DMS153 treated with DMSO at 0.1 percent for 48 hours (cell line): Measurements from ENCODE around the gene P2RX1.

Experiments
- DNase-seq: peaks from one replicate; lab custom pipeline; 2025; ENCODE audit not compliant: unreplicated experiment; lab: John Stamatoyannopoulos, UW

P2RX1 gene

GRCh38 chr17:3907483-3908216, 8.6 kb downstream of the P2RX1 start:
- no peak for DNase-seq

- no peak for DNase-seq
These were observed 9.4 kb downstream of the P2RX1 start for GRCh38 chr17:3906881-3907280.

DNA sequence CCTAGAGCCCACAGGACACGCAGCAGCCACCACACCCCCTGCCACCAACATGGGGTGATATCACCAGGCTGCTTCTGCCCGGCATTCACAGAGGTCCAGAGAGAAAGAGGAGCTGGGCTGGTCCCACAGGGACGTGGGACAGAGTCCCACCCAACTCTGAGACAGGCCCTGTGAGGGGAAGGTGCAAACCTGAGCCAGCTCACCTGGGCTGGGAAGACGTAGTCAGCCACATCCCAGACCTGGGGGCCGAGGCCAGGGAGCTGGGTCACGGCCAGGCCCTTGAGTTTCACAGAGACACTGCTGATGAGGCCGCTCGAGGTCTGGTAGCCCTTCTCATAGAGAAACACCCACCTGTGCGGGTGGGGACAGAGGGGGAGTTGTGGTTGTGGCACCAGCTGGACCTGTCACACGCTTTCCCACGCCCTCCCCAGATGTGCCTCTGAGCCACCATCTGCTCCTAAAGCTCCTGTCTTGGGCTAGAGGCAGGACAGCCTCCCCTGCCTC, 11.2 kb downstream of the P2RX1 start:
- no peak for DNase-seq

DNA sequence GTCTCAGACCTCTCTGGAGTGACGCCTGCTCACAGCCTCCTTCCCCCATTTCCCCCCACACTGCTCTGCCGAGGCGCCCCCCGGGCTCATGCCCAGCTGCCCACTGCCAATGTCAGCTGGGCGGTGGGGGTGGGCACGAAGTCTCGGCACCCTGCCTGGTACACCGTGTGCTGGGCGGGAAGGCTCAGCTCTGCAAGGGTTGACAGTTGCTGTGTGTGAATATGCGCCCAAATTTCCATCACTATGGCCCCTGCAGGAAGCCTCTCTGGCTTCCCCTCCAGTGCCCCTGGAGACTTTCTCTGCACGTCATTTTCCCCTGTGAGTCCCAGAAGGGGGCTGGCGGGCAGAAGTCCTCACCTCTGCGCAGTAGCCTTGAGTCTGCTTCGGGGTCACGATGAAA, 11.8 kb downstream of the P2RX1 start:
- DNase-seq: no peak

DNA sequence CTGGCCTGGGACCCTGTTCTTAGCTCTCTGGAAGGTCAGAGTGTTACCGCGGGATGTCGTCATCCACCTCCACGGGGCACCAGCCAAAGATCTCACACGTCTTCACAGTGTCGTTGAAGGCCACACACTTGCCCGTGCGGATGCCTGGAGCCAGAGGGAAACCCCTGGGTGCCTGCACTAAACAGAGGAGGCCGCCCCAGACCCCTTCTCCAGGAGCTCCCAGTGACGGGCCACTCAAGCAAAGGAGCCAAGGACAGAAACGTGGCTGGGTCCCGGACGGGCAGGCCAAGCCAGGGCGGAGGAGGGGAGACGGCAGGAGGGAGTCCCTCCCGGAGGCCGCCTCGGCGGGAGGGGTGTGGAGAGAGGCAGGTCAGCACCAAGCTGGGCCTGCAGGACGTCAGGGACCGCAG, 12.4 kb downstream of the P2RX1 start:
- DNase-seq: no peak

- DNase-seq: no peak
These were observed 13.0 kb downstream of the P2RX1 start for GRCh38 chr17:3903051-3903825.

- DNase-seq: no peak
These were observed 15.6 kb downstream of the P2RX1 start for GRCh38 chr17:3900646-3901045.

- DNase-seq: no peak
These were observed 18.5 kb downstream of the P2RX1 start for GRCh38 chr17:3897731-3898130.

GRCh38 chr17:3896968-3897235, 19.4 kb downstream of the P2RX1 start:
- DNase-seq: no peak

DNA sequence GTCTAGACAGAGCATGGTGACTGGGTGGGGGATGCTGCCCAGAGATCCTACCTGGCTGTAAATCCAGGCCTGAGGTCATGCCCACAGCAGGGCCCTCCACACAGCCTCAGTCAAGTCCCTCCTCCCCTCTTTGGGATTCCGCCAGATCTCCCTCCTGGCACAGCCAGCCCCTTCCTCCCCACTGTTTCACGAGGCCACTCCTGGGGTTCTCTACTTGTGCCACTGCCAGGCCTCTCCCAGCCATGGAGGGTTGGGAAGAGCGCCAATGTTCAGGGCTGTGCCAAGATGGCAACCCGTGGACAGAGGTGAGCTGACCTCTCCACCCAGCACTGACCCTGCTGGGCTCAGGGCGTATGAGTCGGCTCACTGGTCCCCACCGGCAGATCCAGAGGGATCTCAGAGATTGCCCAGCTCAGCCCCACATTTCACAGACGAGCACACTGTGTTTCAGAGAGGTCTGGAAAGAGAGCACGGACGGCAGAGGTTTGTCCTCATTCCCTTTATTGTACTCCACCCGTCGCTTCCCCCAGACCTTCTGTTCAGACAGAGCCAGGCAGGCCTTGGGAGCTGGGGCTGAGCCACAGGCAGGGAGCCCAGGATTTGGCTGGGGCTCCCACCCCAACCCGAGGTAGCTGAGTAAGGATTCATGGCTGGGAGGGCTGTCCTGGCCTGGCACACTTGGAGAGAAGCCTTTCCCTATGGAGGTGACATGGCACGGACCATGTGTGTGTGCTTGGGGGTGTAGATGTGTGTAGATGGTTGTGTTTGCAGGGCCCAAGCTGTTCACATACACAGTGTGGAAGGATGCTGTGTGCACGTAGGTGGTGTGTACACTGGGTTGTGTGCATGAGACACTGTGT, 19.9 kb downstream of the P2RX1 start:
- DNase-seq: no peak

DNA sequence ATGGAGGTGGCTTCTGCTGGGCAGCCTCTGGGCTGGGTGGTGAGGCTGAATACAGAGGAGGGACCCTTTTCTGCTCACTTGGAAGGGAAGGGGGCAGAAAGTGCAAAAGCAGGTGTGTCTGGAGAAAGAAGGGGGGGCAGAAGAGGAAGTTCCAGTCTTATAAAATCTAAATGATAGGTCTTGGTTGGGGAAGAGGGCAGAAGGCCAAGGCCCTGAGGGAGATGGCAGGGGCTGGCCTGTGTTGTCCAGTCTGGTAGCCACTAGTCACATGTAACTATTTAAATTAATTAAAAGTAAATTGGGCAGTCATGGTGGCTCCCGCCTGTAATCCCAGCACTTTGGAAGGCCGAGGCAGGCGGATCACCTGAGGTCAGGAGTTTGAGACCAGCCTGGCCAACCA, 20.9 kb downstream of the P2RX1 start:
- no peak for DNase-seq

- DNase-seq: no peak
These were observed 21.3 kb downstream of the P2RX1 start for GRCh38 chr17:3894911-3895343.

GRCh38 chr17:3894188-3894587, 22.1 kb downstream of the P2RX1 start:
- DNase-seq: no peak

DNA sequence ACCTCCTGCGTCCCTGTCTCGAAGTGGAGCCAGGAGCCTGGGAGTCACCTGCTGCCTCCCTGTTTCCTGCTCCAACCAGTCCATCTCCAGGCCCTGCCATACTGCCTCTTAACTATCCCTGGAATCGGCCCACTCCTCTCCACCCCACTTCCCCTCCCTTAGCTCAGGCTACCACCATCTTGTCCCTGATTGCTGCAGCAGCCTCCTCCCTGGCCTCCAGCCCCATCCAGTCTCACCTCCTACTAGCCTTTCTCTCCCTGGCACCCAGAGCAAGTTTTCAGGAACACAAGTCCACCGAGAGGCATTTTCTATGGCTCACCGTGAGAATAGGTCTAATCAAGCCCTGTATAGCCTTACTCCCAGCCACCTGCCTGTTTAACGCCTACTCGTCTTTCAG, 22.5 kb downstream of the P2RX1 start:
- no peak for DNase-seq

- DNase-seq: no peak
These were observed 23.1 kb downstream of the P2RX1 start, which contains the start of gene CAMKK1 for GRCh38 chr17:3893003-3893719. Gene CAMKK1, minus strand, starts transcription at chr17:3893053. Its CDS starts 7,366 bp downstream, at chr17:3885687.

GRCh38 chr17:3892095-3892998, 23.9 kb downstream of the P2RX1 start:
- DNase-seq: no peak

DNA sequence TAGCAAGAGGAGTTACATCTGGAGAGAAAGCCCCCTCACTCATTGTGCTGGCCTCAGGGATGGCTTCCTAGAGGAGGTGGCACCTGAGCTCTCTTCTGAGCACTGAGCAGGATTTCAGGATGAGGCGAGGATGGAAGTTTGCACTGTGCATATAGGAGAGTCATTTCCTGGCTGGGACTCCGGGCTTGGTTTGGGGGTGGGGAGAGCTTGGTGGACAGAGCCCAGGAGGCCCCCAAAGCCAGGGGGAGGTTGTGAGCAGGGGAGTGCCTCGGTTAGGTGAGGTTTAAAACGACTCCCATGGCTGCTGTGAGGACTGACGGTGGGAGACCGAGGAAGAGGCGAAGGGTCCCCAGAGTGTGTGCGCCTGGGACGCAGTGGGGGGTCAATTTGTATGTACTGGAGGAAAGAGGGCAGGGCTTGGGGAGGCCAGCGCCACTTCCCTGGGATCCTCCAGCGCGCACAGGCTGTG, 24.6 kb downstream of the P2RX1 start:
- no peak for DNase-seq

- DNase-seq: no peak
These were observed 25.4 kb downstream of the P2RX1 start for GRCh38 chr17:3890878-3891219.

GRCh38 chr17:3890082-3890877, 26.0 kb downstream of the P2RX1 start:
- DNase-seq: no peak
